K562 (cell line): ENCODE measurements around the gene ACTL10. TPM values are rescaled to one million over a fixed set of nuclear protein-coding genes. Genes with fewer than 3 reads are reported as not detected.

Experiments used
- ARID1B ChIP-seq: fragments of 450-650 bp; IDR thresholded peaks from 2 replicates; pipeline ENCODE4 v1.6.1; 2016; ENCODE audit warnings: antibody characterized with exemption, mild to moderate bottlenecking, inconsistent platforms
- CBX2 ChIP-seq: fragments of 200-600 bp; sonication (generic); IDR thresholded peaks from one replicate; pipeline ENCODE4 v1.6.1; 2012; ENCODE audit warnings: mild to moderate bottlenecking, low read length, inconsistent platforms; ENCODE audit not compliant: insufficient read depth, poor library complexity, severe bottlenecking
- EHMT2 ChIP-seq: fragments of 450-650 bp; IDR thresholded peaks from 2 replicates; pipeline ENCODE4 v1.6.1; 2018; ENCODE audit warnings: antibody characterized with exemption
- NFIX ChIP-seq: fragments of 250-450 bp; sonication (Bioruptor Pico); IDR thresholded peaks from 2 replicates; pipeline ENCODE4 v1.4.0; 2020; ENCODE audit warnings: low read depth, mild to moderate bottlenecking, moderate library complexity
- SAFB ChIP-seq: fragments of 200-400 bp; formaldehyde crosslinking; IDR thresholded peaks from 2 replicates; pipeline ENCODE4 v1.6.1; 2017; ENCODE audit warnings: low read depth, low read length, borderline replicate concordance
- TFE3 ChIP-seq: fragments of 450-650 bp; formaldehyde crosslinking; IDR thresholded peaks from 2 replicates; pipeline ENCODE4 v1.4.0; 2020; ENCODE audit warnings: mild to moderate bottlenecking, mixed read lengths
- U2AF2 ChIP-seq: fragments of 200-400 bp; formaldehyde crosslinking; optimal IDR thresholded peaks from 2 replicates; pipeline ENCODE3; 2017; ENCODE audit warnings: low read depth, mild to moderate bottlenecking, low read length
- polyA plus RNA-seq, 8 experiments: library from polyadenylated mRNA; depleted of rRNA in 4 of 8; stranded (reverse) in 5 of 8; unstranded in 3 of 8; fragments of >200 nt; fragmentation: Nextera tagmentation in 2 of 8; fragmentation: Illumina TruSeq in 1 of 8; extraction: Ambion mirVana in 2 of 8; extraction: Trizol in 1 of 8; gene quantifications; 2 replicates each; pipeline versions ENCODE4 v1.2.1 to v1.2.3, GENCODE V29; 2011 to 2014; ENCODE audit warnings: inconsistent platforms in 1 of 8, missing spikeins in 1 of 8
- total RNA-seq, 7 experiments: library from RNA; depleted of rRNA in 6 of 7; stranded (reverse); fragments of >200 nt in 6 of 7; fragmentation: Illumina TruSeq in 2 of 7; extraction: Trizol in 2 of 7; gene quantifications; 2 replicates each; pipeline versions ENCODE4 v1.2.1 to v1.2.3, GENCODE V29; 2011 to 2021; ENCODE audit warnings: low replicate concordance in 1 of 7

ACTL10 gene
- total and polyA plus RNA-seq, 9 of the 15 experiments (the other 6 are each of a cell fraction or from before 2014, with no cell fraction given), result 0.07 to 0.14 TPM; not detected in 7

- no peak for TF ChIP-seq TFE3 (CRISPR knock-in tag)
- no peak for TF ChIP-seq U2AF2
- no peak for TF ChIP-seq NFIX (CRISPR knock-in tag)
- peak; percentile 17; the same call in 1 of the 2 replicates for TF ChIP-seq EHMT2
- TF ChIP-seq ARID1B, result 0 out of 2 replicates have a peak, but pooled peaks have one; percentile 25
- TF ChIP-seq SAFB, result peak; percentile 15; the same call in 1 of the 2 replicates
- no peak for TF ChIP-seq CBX2
These were observed 43.3 kb downstream of the ACTL10 start (continued) for GRCh38 chr20:33709905-33710541.
